ENCODE results near the gene VPS13D.
"Not testable (repeated sequence)": the region's sequence is repeated elsewhere in the genome, so short reads cannot be mapped to it uniquely, and the experiment has no call there.

VPS13D gene

DNA sequence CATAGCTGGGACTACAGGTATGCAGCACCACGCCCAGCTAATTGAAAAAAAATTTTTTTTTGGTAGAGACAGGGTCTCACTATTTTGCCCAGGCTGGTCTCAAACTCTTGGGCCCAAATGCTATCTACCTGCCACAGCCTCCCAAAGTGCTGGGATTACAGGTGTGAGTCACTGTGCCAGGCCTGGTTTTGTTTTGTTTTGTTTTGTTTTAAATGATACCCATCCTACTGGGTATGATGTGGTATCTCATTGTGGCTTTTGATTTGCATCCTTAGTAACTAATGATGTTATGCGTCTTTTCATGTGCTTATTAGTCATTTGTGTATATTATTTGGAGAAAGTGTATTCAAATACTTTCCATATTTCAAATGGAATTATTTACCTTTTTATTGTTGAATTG, 142.3 kb downstream of the VPS13D start:
- DNase-seq = no peak

DNA sequence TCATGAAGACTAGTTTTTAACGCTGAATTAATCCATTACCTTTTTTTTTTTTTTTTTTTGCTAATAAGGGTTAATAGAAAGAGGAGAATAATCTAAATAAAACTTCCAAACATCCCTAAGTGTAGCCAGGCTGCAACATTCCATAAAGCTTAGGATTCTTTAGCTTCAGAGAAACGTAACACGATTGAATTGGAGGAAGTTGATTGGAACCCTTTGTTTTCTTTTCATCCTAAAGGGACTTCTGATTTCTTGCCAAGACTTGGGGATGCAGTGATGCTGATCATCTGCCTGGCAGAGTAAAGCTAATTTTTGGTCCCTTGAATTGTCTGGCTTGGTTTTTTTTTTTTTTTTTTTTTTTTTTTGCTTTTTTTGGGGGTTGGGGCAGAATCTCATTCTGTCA, 142.9 kb downstream of the VPS13D start:
- DNase-seq = no peak

DNA sequence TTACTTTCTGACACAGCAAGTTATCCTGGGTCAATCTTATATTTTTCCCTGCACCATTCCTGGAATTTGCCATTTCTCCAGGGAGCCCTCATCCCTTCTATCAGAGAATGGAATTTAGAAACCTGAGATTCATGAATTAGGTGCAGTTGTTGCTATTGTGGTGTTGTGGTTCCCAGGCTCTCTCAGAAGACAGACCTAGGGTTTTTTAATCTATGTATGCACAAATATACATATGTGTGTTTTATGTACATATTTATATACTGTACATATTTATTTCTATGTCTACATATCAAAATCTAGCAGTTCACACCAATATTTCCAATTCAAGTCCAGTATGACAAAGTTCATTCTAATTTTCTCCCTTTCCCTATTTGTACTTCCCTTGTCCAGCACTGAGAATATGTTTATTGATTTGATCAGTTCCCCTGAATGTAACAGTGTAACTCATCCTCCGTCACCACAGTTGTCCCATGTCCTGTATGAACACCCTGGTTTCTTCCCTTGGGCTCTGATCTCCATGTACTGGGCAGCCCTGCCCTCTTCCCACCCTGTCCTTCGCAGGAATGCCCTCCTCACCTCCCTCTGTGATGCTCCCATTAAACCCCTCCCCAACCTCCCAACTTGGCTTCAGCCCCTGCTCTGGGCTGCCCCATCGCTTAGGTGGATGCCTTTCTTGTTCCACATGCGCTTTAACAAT, 145.5 kb downstream of the VPS13D start:
- no peak for DNase-seq

DNA sequence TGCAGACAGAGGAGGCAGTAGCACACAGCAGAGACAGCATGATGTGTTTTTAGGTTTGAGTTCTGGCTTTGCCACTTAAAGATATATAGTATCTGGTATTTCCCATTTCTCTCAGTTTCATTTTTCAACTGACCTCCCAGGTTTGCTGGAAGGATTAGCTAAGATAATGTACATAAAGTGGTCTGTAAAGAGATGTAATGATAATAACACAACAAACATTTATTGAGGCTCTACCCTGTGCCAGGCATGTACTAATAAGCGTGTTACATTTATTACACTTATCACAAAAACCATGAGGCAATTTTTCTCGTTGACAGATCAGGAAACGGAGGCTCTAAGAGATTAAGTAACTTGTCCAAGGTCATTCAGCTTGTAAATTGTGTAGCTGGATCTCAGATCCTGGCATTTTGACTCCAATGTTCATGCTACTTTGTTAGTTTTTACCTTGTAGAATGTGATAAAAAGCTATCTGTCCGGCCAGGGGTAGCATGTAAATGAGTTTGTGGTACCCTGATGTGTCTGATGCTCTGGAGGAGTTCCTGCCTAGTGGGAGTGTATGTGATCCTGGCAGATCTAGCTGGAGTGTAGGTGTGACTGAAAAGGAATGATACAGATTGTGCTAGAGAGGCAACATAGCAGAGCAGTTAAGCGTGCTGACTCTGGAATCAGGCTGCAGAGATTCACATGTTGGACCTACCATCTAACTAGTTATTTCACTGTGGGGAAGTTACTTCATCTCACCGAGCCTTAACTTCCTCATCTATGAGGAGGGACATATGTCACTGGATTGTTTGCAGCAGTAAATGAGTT, 146.6 kb downstream of the VPS13D start:
- DNase-seq = no peak

DNA sequence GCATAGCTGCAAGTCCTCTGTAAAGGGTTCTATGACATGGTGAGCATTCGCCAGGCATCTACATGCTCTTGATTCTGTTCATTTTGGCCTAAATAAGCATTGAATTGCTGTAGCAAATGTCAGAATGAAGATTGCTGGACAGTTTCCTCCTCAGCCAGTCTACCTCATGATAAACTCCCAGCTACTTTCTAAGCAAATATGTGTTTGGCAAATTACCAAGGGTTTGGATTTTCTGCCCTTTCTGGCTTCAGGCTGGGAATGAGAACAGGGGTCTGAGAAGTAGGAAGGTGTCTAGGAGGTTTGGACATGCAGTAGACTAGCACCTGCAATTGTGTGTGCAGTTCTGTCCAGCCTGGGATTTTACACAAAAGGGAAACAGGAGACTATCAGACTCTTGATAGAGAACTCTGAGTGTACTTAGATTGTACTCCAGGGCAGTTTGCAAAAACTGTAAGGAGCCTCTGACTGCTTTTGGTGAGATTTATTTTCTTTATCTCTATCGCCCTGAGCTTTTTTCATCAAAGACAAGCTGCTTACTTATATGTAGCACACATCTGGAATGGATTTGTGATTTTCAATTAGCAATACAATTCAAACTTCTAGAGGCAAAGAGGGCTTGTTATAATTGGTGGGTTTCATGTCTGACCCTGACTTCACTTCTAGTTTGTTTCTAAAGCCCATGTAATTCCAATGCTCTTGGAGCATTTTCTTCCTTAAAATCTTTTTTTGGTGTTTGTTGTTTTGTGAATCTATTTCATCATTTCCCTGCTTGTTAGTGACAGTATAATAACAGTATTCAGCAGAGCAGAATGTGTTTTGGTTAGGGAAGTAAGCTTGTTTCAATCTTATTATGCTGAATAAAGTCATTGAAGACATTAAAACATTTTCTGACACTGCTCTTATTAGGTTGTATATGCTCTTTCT, 150.8 kb downstream of the VPS13D start:
- no peak for DNase-seq

DNA sequence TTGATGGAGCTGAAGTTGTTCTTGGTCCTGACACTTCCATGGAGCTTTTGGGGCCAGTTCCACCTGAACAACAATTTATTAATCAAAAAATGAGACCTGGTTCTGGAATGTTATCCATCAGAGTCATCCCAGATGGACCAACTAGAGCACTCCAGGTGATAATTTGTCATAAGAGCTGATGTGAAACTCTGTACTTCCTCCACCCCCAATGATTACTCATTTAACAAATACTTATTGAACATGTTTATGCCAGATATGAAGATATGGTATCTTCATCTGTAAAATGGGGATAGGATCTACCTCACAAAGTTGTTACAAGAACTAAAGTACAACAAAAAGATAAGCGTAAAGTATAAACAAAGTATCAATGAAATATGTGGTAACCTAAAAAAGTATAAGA, 153.2 kb downstream of the VPS13D start:
- no peak for DNase-seq

DNA sequence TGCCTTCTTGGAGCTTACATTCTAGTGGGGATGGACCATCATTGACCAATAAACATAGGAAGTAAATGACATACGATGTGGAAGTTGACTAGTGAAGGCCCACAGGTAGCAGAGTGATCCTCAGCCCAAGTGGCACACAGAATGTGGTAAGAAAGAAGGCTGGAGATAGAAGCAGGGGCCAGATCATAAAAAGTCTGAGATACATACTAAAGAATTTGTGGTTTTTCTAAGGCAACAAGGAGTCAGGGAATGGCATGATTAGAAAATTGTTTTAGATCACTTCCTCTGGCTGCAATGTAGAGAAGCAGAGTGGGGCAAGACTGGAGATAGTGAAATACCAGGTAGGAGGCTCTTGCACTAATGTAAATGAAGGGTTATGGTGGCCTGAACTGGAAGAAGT, 154.0 kb downstream of the VPS13D start:
- DNase-seq = no peak

DNA sequence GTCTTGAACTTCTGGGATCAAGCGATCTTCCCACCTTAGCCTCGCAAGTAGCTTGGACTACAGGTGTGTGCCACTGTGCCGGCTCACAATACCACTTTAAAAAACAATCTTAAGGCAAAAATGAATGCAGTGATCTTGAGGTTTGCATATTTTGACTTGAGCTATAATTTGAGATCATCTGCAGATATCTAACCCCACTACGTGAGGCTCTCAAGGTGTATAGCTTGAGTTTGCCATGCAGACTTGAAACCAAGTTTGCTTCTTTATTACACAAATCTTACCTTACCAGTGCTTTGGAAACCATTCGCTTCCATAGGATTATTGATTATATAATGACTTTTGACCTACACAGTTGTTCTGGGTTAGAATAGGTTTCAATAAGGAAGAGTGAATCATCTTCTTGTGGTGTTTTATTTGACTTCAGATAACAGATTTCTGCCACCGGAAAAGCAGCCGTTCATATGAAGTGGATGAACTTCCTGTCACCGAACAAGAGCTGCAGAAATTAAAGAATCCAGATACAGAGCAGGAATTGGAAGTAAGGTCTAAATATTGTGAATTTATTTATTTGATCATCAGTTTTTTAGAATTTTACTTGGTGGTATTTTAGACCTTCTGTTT, 155.1 kb downstream of the VPS13D start:
- DNase-seq = peak; percentile 33

DNA sequence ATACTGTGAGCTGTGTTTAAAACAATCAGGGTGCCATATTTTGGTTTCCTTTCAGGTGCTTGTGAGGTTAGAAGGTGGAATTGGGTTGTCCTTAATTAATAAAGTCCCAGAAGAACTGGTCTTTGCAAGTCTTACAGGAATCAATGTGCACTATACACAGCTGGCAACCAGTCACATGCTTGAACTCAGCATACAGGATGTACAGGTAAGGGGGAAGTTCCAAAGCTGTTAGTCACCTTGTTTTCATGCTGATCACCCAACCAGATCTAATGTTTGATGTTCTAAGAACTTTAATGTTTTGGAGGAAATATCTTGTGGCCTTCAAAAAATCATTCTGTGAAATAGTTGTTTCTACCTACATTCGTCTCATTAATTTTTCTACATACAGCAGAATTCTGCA, 156.3 kb downstream of the VPS13D start:
- DNase-seq = peak; percentile 56

DNA sequence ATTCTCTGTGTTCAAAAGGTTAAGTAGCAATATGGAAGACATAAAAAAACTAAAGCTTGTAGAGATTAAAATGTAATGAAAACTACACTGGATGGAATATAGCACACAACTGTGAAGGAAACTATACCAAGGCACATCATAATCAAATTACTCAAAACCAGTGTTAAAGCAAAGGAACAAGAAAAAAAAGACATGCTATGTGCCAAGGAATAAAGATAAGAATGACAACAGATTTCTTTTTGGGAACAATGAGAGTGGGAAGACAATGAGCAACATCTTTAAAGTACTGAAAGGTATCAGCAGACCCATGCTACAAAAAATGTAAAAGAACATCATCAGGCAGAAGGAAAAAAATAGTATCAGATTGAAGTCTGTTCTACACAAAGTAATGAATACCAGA, 157.8 kb downstream of the VPS13D start:
- DNase-seq = no peak

DNA sequence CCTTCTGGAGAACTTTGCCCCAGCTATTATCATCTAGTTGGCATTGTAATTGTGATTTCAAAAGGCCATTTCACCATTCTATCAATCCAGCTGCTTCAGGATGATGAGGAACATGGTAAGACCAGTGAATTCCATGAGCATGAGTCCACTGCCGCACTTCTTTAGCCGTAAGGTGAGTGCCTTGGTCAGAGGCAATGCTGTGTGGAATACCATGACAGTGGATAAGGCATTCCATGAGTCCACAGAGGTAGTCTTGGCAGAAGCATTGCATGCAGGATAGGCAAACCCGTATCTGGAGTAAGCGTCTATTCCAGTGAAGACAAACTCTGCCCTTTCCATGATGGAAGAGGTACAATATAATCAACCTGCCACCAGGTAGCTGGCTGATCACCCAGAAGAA, 160.5 kb downstream of the VPS13D start:
- not testable (repeated sequence) for DNase-seq

DNA sequence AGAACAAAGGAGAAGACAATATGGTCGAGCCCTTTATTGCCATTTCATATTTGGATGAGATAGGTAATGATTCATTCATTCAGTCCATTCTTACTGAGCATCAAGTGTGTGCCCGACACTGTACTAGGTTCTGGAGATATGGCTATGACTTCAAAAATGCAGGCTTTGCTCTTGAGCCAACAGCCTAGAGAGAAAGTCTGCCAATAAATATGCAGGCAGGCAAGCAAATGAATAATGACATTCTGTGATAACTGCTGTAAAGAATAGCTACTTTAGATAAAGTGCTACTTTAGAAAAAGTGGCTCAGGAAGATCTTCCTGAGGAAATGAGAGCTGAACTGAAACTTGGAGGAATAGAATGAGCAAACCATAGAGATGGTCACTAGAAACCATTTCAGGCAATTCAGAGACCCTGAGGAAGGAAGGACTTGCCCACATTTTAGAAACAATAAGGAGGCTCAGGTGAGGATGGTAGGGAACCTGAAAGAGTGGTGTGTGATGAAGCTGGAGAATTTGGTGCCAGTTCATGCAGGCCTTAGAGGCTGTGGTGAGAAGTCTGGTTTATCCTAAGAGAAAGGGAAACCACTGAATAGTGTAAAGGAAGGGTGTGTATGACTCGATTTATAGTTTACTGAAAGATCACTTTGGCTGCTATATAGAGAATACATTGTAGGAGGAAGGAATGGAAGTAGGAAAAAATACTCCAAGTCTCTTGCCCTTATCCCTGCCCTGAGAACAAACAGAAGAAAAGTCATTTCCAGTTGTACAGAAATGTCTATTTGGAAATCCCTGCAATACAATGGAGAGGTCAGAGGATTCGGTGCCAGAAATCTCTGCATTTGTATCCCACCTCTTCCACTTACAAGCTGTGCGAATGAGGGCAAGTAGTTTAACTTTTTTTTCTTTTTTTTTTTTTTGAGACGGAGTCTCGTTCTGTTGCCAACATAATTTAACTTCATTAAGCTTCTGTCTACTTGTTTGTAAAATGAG, 167.9 kb downstream of the VPS13D start:
- no peak for DNase-seq

DNA sequence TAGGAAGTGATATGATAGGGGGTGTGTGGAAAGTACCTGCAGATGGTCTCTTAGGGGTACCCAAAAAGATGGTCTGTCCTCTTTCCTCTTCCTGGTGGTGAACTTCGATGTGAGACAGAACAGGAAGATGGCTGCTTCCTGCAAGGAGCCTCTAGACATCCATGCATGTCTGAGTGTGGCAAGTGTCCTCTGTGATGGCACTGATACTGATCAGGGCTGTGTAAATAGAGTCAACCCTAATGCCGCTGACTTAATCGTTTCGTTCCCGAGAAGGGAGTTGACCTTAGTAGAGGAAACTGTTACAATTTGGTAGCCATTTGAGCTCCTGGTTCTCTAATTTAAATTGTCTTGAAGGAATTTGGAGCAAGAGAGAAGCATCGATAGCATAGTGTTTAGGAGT, 168.6 kb downstream of the VPS13D start:
- no peak for DNase-seq

DNA sequence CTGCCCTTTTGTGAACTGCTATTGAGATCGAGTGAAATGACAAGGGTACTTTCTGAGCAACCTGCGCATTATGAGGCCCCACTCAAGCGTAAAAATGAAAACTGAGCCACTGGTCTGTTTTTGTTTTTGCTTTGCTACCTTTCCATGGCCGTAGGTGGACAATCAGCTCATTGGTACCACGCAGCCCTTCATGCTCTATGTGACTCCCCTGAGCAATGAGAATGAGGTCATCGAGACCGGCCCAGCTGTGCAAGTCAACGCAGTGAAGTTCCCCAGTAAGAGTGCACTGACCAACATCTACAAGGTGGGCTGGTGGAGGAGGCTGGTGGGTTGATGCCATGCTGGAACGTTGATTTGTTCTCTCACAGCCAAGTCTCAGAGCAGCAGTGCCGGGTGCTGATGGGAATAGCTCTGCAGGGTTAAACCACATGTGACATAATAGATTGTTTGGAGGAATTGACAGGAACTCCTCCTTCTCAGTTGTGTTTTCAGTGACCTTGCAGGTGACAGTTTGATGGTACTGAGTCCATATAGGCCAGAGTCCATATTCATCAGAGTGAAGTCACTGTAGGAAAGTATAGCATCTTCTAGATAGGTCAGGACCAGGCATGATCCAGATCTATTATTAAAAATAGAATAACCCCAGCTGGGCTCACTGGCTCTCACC, 170.3 kb downstream of the VPS13D start:
- no peak for DNase-seq

DNA sequence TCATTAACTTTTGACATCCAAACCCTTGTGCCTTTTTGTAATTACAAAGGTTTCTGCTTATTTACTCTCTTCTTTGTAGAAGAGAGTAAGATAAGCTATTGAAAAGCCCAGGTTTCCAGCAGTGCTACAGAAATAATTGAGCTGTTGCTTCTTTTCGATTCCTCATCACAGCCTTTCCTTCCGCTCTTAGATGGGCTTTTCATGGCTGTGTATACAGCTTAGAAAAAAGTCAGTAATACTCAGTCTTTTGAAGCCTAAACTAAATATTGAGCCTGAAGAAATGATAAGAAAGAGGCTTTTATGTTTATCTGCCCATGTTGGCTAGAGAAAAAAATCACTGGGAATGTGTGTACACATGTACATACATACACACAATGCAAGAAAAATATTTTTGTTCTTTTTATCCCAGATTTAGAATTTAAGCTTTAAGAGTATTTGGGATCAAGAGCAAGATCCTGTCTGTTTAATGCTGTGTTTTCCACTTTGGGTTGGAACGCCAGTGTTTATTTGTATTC, 172.4 kb downstream of the VPS13D start:
- DNase-seq = no peak

DNA sequence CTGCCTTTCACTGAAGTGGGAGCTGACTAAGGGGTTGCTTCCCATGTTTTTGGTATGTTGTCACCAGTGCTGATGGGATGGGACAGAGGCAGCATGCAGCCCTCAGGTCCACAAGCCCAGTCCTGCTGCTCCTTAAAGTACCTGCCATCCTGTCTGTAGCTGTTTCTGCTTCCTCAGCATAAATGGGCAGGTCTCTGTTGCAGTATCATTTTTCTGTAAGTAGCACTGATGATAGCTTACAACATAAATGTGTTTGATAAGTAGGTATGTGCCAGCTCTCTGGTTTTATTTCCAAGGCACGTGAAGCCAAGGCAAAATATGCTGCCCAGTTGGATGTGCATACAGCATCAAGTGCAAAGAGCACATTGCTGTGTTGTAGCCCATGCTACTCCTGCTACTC, 173.0 kb downstream of the VPS13D start:
- no peak for DNase-seq

DNA sequence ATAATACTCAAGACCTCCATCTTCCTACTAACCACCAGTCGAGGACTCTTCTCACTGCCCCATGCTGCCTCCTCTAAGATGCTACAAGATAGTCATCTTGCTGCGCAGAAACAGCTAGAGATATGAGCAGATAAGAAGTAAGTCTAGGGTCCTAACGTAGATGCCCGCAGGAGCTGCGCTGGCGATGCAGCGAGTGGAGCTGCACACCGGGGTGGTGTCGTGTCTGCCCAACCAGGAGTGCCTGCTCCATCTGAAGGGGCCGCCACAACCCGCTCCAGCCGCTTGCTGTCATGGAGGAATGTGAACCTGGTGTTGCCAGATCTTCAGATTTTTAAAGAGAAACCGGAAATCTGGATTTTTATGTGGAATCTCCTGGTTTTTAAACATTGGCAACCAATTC, 175.1 kb downstream of the VPS13D start:
- no peak for DNase-seq

DNA sequence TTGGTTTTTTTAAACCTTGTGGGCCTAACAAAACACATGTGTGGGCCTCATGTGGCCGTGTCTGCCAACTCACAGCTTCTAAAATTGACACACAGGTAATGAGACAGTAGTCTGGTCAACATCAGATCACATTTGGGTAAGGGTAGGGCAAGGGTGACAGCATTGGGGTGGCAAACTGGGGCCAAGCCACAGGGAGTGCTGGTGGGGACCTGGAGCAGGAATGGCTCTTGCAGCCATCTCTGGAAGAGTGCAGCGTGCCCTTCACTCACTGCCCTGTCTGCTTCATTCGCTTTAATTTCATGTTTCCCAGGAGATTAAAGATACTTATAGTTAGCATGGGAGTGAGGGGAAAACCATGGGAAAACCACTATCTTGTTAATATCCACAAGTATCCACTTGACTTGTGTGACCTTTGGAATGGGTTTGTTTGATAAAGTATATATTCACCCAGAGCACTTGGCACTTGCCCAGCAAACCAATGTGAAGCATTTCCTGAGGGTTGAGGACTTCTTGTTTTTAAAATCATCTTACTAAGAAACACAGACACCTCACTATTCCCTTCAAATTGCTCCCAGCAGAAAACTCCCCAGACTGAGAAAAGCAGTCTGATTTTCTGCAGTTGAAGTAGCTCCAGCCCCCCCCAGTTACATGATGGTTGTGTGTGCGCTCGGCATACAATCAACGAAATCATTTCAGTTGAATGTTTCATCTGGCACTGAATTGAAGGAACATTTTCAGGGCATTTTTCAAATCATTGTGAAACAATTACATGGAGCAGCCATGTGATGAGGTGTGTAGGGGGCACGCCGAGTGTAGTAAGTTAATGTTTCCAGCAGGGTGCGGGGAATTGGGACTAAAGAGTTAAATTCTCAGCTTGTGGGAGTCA, 175.7 kb downstream of the VPS13D start:
- DNase-seq = no peak

DNA sequence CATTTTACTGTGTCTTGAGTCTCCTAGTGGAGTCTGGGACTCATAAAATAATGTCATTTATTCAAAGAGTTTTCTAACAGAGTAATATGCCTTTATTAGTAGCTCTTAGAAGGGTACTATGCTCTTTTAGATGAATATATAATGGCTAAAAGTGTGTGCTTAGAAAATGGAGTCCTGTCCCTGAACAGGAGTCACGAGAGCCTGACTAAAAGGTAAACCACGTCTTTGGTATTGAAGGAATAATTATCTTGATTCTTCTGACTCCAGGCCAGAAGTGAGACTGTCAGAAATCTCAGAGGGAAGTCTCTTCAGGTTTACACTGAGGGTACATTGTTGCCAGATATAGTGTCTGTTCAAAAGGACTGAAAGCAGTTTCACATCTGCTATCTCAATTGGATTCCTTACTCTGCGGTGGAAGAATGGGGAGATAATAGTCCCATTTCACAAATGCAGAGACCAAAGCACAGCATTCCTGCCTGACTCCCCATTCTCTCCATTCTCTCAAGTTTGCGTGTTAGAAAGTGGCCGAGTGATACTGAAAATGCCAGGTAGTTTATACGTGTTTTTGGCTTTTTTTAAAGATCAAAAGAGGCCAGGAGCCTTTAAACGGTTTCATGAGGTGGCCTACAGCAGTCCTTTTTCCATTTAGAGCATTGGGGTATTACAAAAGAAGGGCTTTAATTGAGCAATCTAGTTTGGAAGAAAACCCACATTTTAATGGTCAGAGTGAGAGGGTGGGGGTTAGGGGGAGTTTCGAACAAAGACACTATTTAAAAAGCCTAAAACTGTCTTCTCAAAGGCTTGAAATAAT, 176.6 kb downstream of the VPS13D start:
- no peak for DNase-seq

Data from central memory CD4-positive, alpha-beta T cell (primary cell).